Tibial artery (tissue), 4 donors: Measurements from ENCODE around the gene RAB6A.

Experiments
- DNase-seq, 2 donors: peaks; one replicate each; pipeline ENCODE4 v3.0.0-alpha.2; 2019
- H3K27ac ChIP-seq, 2 donors: fragments of 200-600 bp; sonication (generic) in 1 of 2; 1 replicate in 1 of 2; 2 replicates in 1 of 2; pipeline ENCODE4 v1.5.1; 2018 to 2019; ENCODE audit warnings: mild to moderate bottlenecking in 1 of 2
- H3K27me3 ChIP-seq, 2 donors: fragments of 200-600 bp; sonication (generic) in 1 of 2; one replicate each; pipeline versions ENCODE4 v1.5.1 to v1.6.0; 2016 to 2019
- H3K36me3 ChIP-seq, 3 donors: fragments of 200-600 bp; sonication (generic) in 2 of 3; one replicate each; pipeline ENCODE4 v1.5.1; 2016 to 2019; ENCODE audit warnings: mild to moderate bottlenecking in 2 of 3
- H3K4me1 ChIP-seq, 4 donors: fragments of 200-600 bp; sonication (generic) in 2 of 4; 1 replicate in 3 of 4; 2 replicates in 1 of 4; pipeline ENCODE4 v1.5.1; 2016 to 2019
- H3K4me3 ChIP-seq, 2 donors: fragments of 200-600 bp; sonication (generic) in 1 of 2; 1 replicate in 1 of 2; 2 replicates in 1 of 2; pipeline ENCODE4 v1.5.1; 2018 to 2019; ENCODE audit warnings: mild to moderate bottlenecking in 2 of 2
- H3K9me3 ChIP-seq, 3 donors: fragments of 200-600 bp; sonication (generic) in 1 of 3; one replicate each; pipeline ENCODE4 v1.5.1; 2016 to 2019
- CTCF ChIP-seq, 2 experiments: fragments of 200-600 bp in 1 of 2; fragments of 450-650 bp in 1 of 2; IDR thresholded peaks; one replicate each; pipeline ENCODE4 v1.5.1; 2017 to 2019; ENCODE audit warnings: antibody characterized with exemption in 2 of 2, mild to moderate bottlenecking in 1 of 2, moderate library complexity in 1 of 2
- intact Hi-C: fragments of 100-400 bp; cut with DNase I; formaldehyde crosslinking; loops from one replicate; pipeline ENCODE4 v1.15.0; 2023; ENCODE audit warnings: low total_unique reads

The RAB6A gene

GRCh38 chr11:73664877-73665276, 96.0 kb downstream of the RAB6A start:
- Histone ChIP-seq H3K9me3 (no peaks in the 10 kb centered on the region), H3K4me1 (peaks cover 0 to 20% (median 14%) of the 10 kb centered on the region in 4 donors), H3K4me3 (no peak overlapping the region), H3K36me3 (no peaks in the 10 kb centered on the region), H3K27ac (no peak overlapping the region), H3K27me3 (no peaks in the 10 kb centered on the region)
- intact Hi-C loops, result loop anchor here (5.0 to 10.0 kb wide), 2 partner anchors 38 to 370 kb away; no protein-coding TSS in a partner anchor
- TF ChIP-seq CTCF (IDR thresholded peaks at IDR 0.05), result no peak
- DNase-seq, result no peak

GRCh38 chr11:73663604-73664495, 97.0 kb downstream of the RAB6A start:
- no peaks in the 10 kb centered on the region for H3K27me3 ChIP-seq
- H3K36me3 ChIP-seq, result no peaks in the 10 kb centered on the region
- TF ChIP-seq CTCF (IDR thresholded peaks at IDR 0.05), result no peak
- peaks cover 0 to 20% (median 14%) of the 10 kb centered on the region in 4 donors for H3K4me1 ChIP-seq
- no peaks in the 10 kb centered on the region for H3K9me3 ChIP-seq
- no peak for DNase-seq
- H3K4me3 ChIP-seq, result no peak overlapping the region
- intact Hi-C loops, result loop anchor here (2.0 to 10.0 kb wide), 3 partner anchors 37 to 369 kb away; no protein-coding TSS in a partner anchor
- no peak overlapping the region for H3K27ac ChIP-seq

- no peak overlapping the region for H3K27ac ChIP-seq
- no peak for TF ChIP-seq CTCF (IDR thresholded peaks at IDR 0.05)
- DNase-seq, result no peak
- H3K36me3 ChIP-seq, result no peaks in the 10 kb centered on the region
- intact Hi-C loops, result loop anchor here (2.0 to 10.0 kb wide), 3 partner anchors 35 to 368 kb away; no protein-coding TSS in a partner anchor
- no peak overlapping the region for H3K4me3 ChIP-seq
- H3K9me3 ChIP-seq, result no peaks in the 10 kb centered on the region
- H3K27me3 ChIP-seq, result no peaks in the 10 kb centered on the region
- peaks cover 0 to 20% (median 14%) of the 10 kb centered on the region in 4 donors for H3K4me1 ChIP-seq
Observed at GRCh38 chr11:73662445-73663157, 98.3 kb downstream of the RAB6A start.

- H3K27ac ChIP-seq, result peak overlapping the region in 1 of 2 donors; percentile 6
- TF ChIP-seq CTCF (IDR thresholded peaks at IDR 0.05), result peak; percentile 91 to 99
- intact Hi-C loops, result loop anchor here (5.0 to 10.0 kb wide), 2 partner anchors 34 to 366 kb away; no protein-coding TSS in a partner anchor
Observed at GRCh38 chr11:73661035-73661628, 99.7 kb downstream of the RAB6A start.

GRCh38 chr11:73660497-73661034, 100.3 kb downstream of the RAB6A start:
- Histone ChIP-seq H3K27me3 (no peaks in the 10 kb centered on the region), H3K4me3 (peak overlapping the region; percentile 26 to 46), H3K27ac (no peak overlapping the region), H3K36me3 (peaks cover 0 to 5% (median 0%) of the 10 kb centered on the region in 3 donors), H3K9me3 (no peaks in the 10 kb centered on the region), H3K4me1 (peaks cover 0 to 20% (median 14%) of the 10 kb centered on the region in 4 donors)
- intact Hi-C loops, result loop anchor here (5.0 to 10.0 kb wide), 2 partner anchors 33 to 366 kb away; no protein-coding TSS in a partner anchor
- no peak for DNase-seq
- no peak for TF ChIP-seq CTCF (IDR thresholded peaks at IDR 0.05)

More at GRCh38 chr11:73661035-73661628, 99.7 kb downstream of the RAB6A start:
- DNase-seq, result peak; percentile 90 to 92
- H3K9me3 ChIP-seq, result no peaks in the 10 kb centered on the region
- peak overlapping the region; percentile 26 to 46 for H3K4me3 ChIP-seq
- H3K27me3 ChIP-seq, result no peaks in the 10 kb centered on the region
- no peaks in the 10 kb centered on the region for H3K36me3 ChIP-seq
- H3K4me1 ChIP-seq, result peaks cover 0 to 20% (median 14%) of the 10 kb centered on the region in 4 donors
